BJ (cell line): ENCODE measurements around the gene NPFFR1. TPM values are rescaled to one million over a fixed set of nuclear protein-coding genes. Genes with fewer than 3 reads are reported as not detected.

Experiments used
- CTCF ChIA-PET: fragments of 350-600 bp; formaldehyde crosslinking; extraction: SDS; loops from one replicate; lab custom pipeline; 2021; ENCODE audit warnings: antibody characterized with exemption, inconsistent platforms; lab: Yijun Ruan, JAX
- POLR2A ChIA-PET: fragments of 300-600 bp; sonication (Branson Sonifier 250); formaldehyde crosslinking; extraction: SDS; loops from one replicate; lab custom pipeline; 2021; ENCODE audit warnings: antibody characterized with exemption; lab: Charles Lee
- DNase-seq: peaks from one replicate; pipeline ENCODE4 v3.0.0-alpha.2; 2011; ENCODE audit warnings: low read depth
- H3K27me3 ChIP-seq: 2 replicates; pipeline ENCODE4 v1.6.0; 2011; ENCODE audit warnings: low read length; ENCODE audit not compliant: control insufficient read depth, insufficient read depth
- H3K36me3 ChIP-seq: 2 replicates; pipeline ENCODE4 v1.5.1; 2011; ENCODE audit warnings: low read length; ENCODE audit not compliant: control insufficient read depth, insufficient read depth
- H3K4me3 ChIP-seq: 2 replicates; pipeline ENCODE4 v1.5.1; 2011; ENCODE audit warnings: low read depth, mild to moderate bottlenecking, control low read depth, low read length
- polyA plus RNA-seq: library from polyadenylated mRNA; depleted of rRNA; stranded (reverse); fragments of >200 nt; gene quantifications from 2 replicates; pipeline ENCODE4 v1.2.3, GENCODE V29; 2011
- TF ChIP-seq, protein P1 (sequence below): IDR thresholded peaks from 2 replicates; pipeline ENCODE4 v1.5.1; 2011; ENCODE audit warnings: low read depth, mild to moderate bottlenecking, control low read depth, inconsistent platforms, low read length, moderate library complexity; ENCODE audit not compliant: insufficient read depth

The NPFFR1 gene
- polyA plus RNA-seq, 1 experiment = not detected

DNA sequence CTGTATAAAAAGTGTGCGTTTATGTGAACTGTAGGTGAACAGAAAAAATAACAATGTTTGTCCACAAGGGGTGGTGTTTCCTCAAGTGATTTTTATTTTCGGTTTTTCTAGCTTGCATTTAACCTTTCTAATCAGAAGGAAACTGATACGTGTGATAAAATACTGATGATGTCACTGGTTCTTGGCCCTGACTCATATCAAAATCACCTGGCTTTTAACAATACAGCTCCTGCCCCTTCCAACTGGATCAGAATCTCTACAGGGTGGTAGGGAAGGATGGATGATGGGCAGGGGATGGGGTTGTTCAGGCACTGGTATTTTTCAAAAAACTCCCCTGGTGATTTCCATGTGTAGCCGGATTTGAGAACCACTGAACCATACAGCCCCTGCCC is 10.9 kb downstream of the NPFFR1 start:
- CTCF ChIA-PET = interaction anchor here (0.6 to 6.2 kb wide), 19 partner anchors 9 to 150 kb away, joined by 3 to 30 read pairs (median 5); partner anchors contain the start of gene NPFFR1
- H3K36me3 ChIP-seq = no peaks in the 10 kb centered on the region
- no peak overlapping the region for H3K4me3 ChIP-seq
- POLR2A ChIA-PET = no interaction called here
- peaks cover 6% of the 10 kb centered on the region for H3K27me3 ChIP-seq
- TF ChIP-seq, protein P1, sequence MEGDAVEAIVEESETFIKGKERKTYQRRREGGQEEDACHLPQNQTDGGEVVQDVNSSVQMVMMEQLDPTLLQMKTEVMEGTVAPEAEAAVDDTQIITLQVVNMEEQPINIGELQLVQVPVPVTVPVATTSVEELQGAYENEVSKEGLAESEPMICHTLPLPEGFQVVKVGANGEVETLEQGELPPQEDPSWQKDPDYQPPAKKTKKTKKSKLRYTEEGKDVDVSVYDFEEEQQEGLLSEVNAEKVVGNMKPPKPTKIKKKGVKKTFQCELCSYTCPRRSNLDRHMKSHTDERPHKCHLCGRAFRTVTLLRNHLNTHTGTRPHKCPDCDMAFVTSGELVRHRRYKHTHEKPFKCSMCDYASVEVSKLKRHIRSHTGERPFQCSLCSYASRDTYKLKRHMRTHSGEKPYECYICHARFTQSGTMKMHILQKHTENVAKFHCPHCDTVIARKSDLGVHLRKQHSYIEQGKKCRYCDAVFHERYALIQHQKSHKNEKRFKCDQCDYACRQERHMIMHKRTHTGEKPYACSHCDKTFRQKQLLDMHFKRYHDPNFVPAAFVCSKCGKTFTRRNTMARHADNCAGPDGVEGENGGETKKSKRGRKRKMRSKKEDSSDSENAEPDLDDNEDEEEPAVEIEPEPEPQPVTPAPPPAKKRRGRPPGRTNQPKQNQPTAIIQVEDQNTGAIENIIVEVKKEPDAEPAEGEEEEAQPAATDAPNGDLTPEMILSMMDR = peak; percentile 41; the same call in 1 of the 2 replicates
- no peak for DNase-seq

DNA sequence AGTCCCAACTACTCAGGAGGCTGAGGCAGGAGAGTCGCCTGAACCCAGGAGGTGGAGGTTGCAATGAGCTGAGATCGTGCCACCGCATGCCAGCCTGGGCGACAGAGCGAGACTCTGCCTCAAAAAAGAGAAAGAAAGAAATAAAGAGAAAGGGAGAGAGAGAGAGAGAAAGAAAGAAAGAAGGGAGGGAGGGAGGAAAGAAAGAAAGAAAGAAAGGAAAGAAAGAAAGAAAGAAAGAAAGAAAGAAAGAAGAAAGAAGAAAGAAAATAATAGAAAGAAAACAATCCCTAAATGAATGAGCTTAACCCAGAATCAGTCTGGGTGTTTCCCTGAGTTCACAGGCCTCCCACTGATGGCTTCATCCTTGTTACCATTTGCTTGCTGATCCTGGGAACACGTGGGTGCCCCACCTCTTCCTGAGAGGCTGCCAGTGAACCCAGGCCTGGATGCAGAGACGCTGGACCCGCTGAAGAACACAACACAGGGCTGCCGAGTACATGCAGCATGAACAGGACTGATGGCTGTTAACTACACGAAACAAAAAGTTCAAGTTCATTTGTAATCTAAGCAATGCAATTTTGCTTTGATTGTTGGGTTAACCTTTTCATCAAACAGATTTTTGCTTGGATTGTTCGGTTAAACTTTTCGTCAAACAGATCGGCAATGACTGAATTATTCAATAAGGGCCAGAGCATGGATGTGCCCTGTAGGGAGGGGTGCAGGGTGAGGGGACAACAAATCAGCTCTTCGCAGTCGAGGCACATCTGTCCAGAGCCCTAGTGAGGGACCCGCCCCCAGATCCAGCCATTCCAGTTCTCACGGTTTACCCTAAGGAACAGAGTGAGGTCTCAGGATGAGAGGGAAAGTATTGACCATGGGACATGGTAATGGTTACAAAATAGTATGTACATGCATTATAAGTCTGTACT is 11.5 kb downstream of the NPFFR1 start:
- ChIA-PET POLR2A (no interaction called here), CTCF (interaction anchor here (0.6 to 6.2 kb wide), 19 partner anchors 8 to 128 kb away, joined by 3 to 30 read pairs (median 5); partner anchors contain the start of gene NPFFR1)
- Histone ChIP-seq H3K36me3 (no peaks in the 10 kb centered on the region), H3K4me3 (no peak overlapping the region), H3K27me3 (peaks cover 4% of the 10 kb centered on the region)
- TF ChIP-seq, protein P1 = no peak
- DNase-seq = no peak

DNA sequence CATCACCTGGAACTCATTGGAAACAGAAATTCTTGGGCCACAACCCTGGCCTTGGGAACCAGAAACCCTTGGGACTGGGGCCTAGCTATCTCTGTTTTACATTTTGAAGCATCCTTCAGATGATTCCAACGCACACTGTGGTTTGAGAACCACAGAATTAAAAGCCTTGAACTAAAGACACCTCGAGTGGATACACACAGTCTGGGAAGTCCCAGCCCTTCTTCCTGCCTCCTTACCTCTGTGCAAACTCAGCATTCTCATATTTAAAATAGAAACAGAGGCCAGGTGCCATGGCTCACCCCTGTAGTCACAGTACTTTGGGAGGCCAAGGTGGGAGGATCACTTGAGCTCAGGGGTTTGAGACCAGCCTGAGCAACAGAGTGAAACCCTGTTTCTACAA is 12.9 kb downstream of the NPFFR1 start:
- TF ChIP-seq, protein P1 = no peak
- CTCF ChIA-PET = interaction anchor here (0.9 to 6.2 kb wide), 5 partner anchors 9 to 93 kb away, joined by 3 to 30 read pairs (median 9); no protein-coding TSS in a partner anchor

DNA sequence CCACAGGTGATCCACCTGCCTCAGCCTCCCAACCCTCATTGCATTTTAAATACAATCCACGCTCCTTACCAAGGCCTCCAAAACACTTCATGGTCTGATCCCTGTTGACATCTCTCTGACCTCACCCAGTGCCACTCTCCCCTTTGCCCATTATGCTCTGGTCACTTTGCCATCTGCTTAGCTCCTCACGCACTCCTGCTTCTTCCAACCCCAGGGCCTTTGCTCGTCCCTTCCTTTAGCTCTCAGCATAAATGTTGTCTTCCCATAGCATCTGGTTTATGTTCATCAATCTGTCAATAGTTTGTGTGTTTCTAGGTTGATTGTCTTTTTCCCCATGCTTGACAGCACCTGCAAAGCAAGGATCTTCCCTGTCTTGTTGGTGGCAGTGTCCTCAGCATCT is 14.1 kb downstream of the NPFFR1 start:
- Histone ChIP-seq H3K36me3 (no peaks in the 10 kb centered on the region), H3K4me3 (no peak overlapping the region), H3K27me3 (peaks cover 5% of the 10 kb centered on the region)
- TF ChIP-seq, protein P1 = no peak
- CTCF ChIA-PET = interaction anchor here (0.8 to 6.2 kb wide), 3 partner anchors 48 to 94 kb away, joined by 3 to 30 read pairs (median 18); no protein-coding TSS in a partner anchor
- POLR2A ChIA-PET = no interaction called here
- no peak for DNase-seq

More for the DNA sequence above, 12.9 kb downstream of the NPFFR1 start:
- POLR2A ChIA-PET = interaction anchor here (0.6 kb wide), 1 partner anchor 41 kb away, joined by 3 read pairs; no protein-coding TSS in a partner anchor
- Histone ChIP-seq H3K27me3 (peaks cover 2% of the 10 kb centered on the region; the same call in 1 of the 2 replicates), H3K36me3 (no peaks in the 10 kb centered on the region), H3K4me3 (no peak overlapping the region)
- no peak for DNase-seq

DNA sequence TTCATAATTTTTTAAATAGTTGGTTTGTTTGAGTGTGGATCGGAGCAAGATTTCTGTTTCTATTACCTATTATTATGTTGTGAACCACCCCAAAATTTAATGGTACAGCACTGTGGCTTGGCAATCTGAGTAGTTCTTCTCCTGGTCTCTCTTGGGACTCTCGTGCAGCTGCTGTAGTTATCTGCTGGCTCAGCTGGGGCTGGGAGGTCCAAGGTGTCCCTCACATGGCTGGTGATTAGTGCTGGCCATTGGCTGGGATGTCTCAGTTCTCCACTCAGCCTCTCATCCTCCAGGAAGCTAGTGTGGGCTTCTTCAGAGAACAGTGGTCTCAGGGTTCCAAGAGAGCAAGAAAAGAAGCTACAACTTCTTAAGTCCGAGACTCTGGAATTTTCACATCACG is 15.4 kb downstream of the NPFFR1 start:
- H3K27me3 ChIP-seq = peaks cover 5% of the 10 kb centered on the region
- ChIA-PET POLR2A (no interaction called here), CTCF (no interaction called here)
- H3K4me3 ChIP-seq = no peak overlapping the region
- DNase-seq = no peak
- TF ChIP-seq, protein P1 = no peak
- H3K36me3 ChIP-seq = no peaks in the 10 kb centered on the region
